ENCODE measurements around the gene LRPAP1. TPM values are rescaled to one million over a fixed set of nuclear protein-coding genes. Genes with fewer than 3 reads are reported as not detected.

The LRPAP1 gene
- total RNA-seq, 1 experiment from 2014 or later = 110 TPM

- no peaks in the 10 kb centered on the region for H3K27me3 ChIP-seq (ENCODE audit: control insufficient read depth, insufficient read depth, low read length)
- no peak overlapping the region for H3K27ac ChIP-seq (ENCODE audit: low read length)
- no peak for ATAC-seq
- in situ Hi-C loops (cut with HindIII; ENCODE audit: low pct_unique_long_range_greater_than_20kb, low sequenced_read_pairs) (no loop called here), intact Hi-C loops (cut with micrococcal nuclease; ENCODE audit: unreplicated experiment) (no loop called here)
- no TSS peak for BruUV-seq (replicated peaks)
- no peaks in the 10 kb centered on the region for H3K9me3 ChIP-seq (ENCODE audit: control insufficient read depth, insufficient read depth, low read depth, low read length)
- no peaks in the 10 kb centered on the region for H3K4me1 ChIP-seq (ENCODE audit: control insufficient read depth, insufficient read depth, low read length)
- H3K4me3 ChIP-seq (ENCODE audit: low read depth in 2 of 2, low read length in 2 of 2) = no peak overlapping the region
- CTCF ChIA-PET = no interaction called here
- TF ChIP-seq POLR2AphosphoS5 (IDR thresholded peaks at IDR 0.05; ENCODE audit: low read depth, low read length) (no peak), TCF7L2 (IDR thresholded peaks at IDR 0.05; ENCODE audit: low read depth, low read length) (no peak), REST (IDR thresholded peaks at IDR 0.05; ENCODE audit: insufficient read depth in 1 of 2, low read depth in 2 of 2, low read length in 1 of 2) (no peak), SIN3A (IDR thresholded peaks at IDR 0.05; ENCODE audit: borderline replicate concordance, insufficient read depth, low read depth, low read length) (no peak), CTCF (IDR thresholded peaks at IDR 0.05) (no peak)
- no peaks in the 10 kb centered on the region for H3K36me3 ChIP-seq (ENCODE audit: control insufficient read depth, insufficient read depth, low read length)
- DNase-seq (ENCODE audit: low read depth, low spot score) = no peak
- POLR2A ChIA-PET = no interaction called here
These were observed 30.9 kb downstream of the LRPAP1 start for GRCh38 chr4:3501126-3501824.

- TF ChIP-seq TCF7L2 (IDR thresholded peaks at IDR 0.05; ENCODE audit: low read depth, low read length) (no peak), CTCF (IDR thresholded peaks at IDR 0.05) (no peak), SIN3A (IDR thresholded peaks at IDR 0.05; ENCODE audit: borderline replicate concordance, insufficient read depth, low read depth, low read length) (no peak), REST (IDR thresholded peaks at IDR 0.05; ENCODE audit: insufficient read depth in 1 of 2, low read depth in 2 of 2, low read length in 1 of 2) (no peak), POLR2AphosphoS5 (IDR thresholded peaks at IDR 0.05; ENCODE audit: low read depth, low read length) (no peak)
- intact Hi-C loops (cut with micrococcal nuclease; ENCODE audit: unreplicated experiment) = no loop called here
These were observed 31.6 kb downstream of the LRPAP1 start for GRCh38 chr4:3500634-3501101.

More at GRCh38 chr4:3500634-3501101, 31.6 kb downstream of the LRPAP1 start:
- ChIA-PET CTCF (no interaction called here), POLR2A (no interaction called here)
- BruUV-seq (replicated peaks) = no TSS peak
- Histone ChIP-seq H3K27me3 (ENCODE audit: control insufficient read depth, insufficient read depth, low read length) (no peaks in the 10 kb centered on the region), H3K4me3 (ENCODE audit: low read depth in 2 of 2, low read length in 2 of 2) (no peak overlapping the region), H3K36me3 (ENCODE audit: control insufficient read depth, insufficient read depth, low read length) (no peaks in the 10 kb centered on the region), H3K9me3 (ENCODE audit: control insufficient read depth, insufficient read depth, low read depth, low read length) (no peaks in the 10 kb centered on the region), H3K27ac (ENCODE audit: low read length) (no peak overlapping the region), H3K4me1 (ENCODE audit: control insufficient read depth, insufficient read depth, low read length) (no peaks in the 10 kb centered on the region)
- DNase-seq (ENCODE audit: low read depth, low spot score) = no peak
- no peak for ATAC-seq
- in situ Hi-C loops (cut with HindIII; ENCODE audit: low pct_unique_long_range_greater_than_20kb, low sequenced_read_pairs) = no loop called here

Data from Panc1 (cell line).